HEK293 (cell line): Measurements from ENCODE around the gene CRTC2.

Experiments
- CTCF ChIA-PET: fragments of 350-600 bp; formaldehyde crosslinking; extraction: SDS; loops from one replicate; lab custom pipeline; 2021; ENCODE audit warnings: antibody characterized with exemption; lab: Yijun Ruan, JAX
- POLR2A ChIA-PET: fragments of 300-600 bp; formaldehyde crosslinking; extraction: SDS; loops from one replicate; lab custom pipeline; 2020; ENCODE audit warnings: antibody characterized with exemption, inconsistent platforms; lab: Yijun Ruan, JAX
- H3K27ac ChIP-seq: fragments of 200-500 bp; sonication (Bioruptor generic); 2 replicates; pipeline ENCODE4 v1.5.1; 2014; ENCODE audit warnings: low read depth, low read length, control low read depth, inconsistent platforms; ENCODE audit errors: extremely low read depth
- H3K36me3 ChIP-seq, 2 experiments: fragments of 200-500 bp in 1 of 2; sonication (Bioruptor generic) in 1 of 2; 1 replicate in 1 of 2; 2 replicates in 1 of 2; pipeline ENCODE4 v1.5.1; 2014 to 2017; ENCODE audit warnings: inconsistent platforms in 2 of 2, low read length in 2 of 2; ENCODE audit not compliant: control insufficient read depth in 2 of 2, insufficient read depth in 1 of 2
- H3K4me1 ChIP-seq: fragments of 200-500 bp; sonication (Bioruptor generic); 2 replicates; pipeline ENCODE4 v1.5.1; 2014; ENCODE audit warnings: mild to moderate bottlenecking, low read length, inconsistent platforms; ENCODE audit not compliant: control insufficient read depth, insufficient read depth
- H3K4me3 ChIP-seq: 2 replicates; pipeline ENCODE4 v1.5.1; 2011; ENCODE audit warnings: low read depth, mild to moderate bottlenecking, control low read depth, low read length, moderate library complexity
- H3K9me3 ChIP-seq: fragments of 200-500 bp; sonication (Bioruptor generic); 2 replicates; pipeline ENCODE4 v1.5.1; 2014; ENCODE audit warnings: low read depth, low read length, inconsistent platforms; ENCODE audit not compliant: control insufficient read depth, insufficient read depth
- EGR2 ChIP-seq: fragments of 450-650 bp; formaldehyde crosslinking; IDR thresholded peaks from 2 replicates; pipeline ENCODE4 v1.5.1; 2016; ENCODE audit warnings: low read depth, missing biosample characterization, missing genetic modification characterization
- GLI2 ChIP-seq: fragments of 450-650 bp; formaldehyde crosslinking; IDR thresholded peaks from 2 replicates; pipeline ENCODE4; 2017; ENCODE audit warnings: missing biosample characterization, missing genetic modification characterization, low read depth, borderline replicate concordance
- HOXD13 ChIP-seq: sonication (generic); formaldehyde crosslinking; IDR thresholded peaks from 2 replicates; pipeline ENCODE4 v1.8.0; 2022; ENCODE audit warnings: missing genetic modification reagents, borderline replicate concordance
- MZF1 ChIP-seq: fragments of 450-650 bp; formaldehyde crosslinking; IDR thresholded peaks from 2 replicates; pipeline ENCODE4 v1.5.1; 2017; ENCODE audit warnings: missing biosample characterization, missing genetic modification characterization, borderline replicate concordance
- OVOL3 ChIP-seq: fragments of 450-650 bp; formaldehyde crosslinking; IDR thresholded peaks from 2 replicates; pipeline ENCODE4 v1.5.1; 2016; ENCODE audit warnings: missing biosample characterization, missing genetic modification characterization
- PRDM1 ChIP-seq: fragments of 450-650 bp; formaldehyde crosslinking; IDR thresholded peaks from 2 replicates; pipeline ENCODE4; 2016; ENCODE audit warnings: missing biosample characterization, missing genetic modification characterization
- REPIN1 ChIP-seq: fragments of 450-650 bp; formaldehyde crosslinking; IDR thresholded peaks from 2 replicates; pipeline ENCODE4 v1.5.1; 2017; ENCODE audit warnings: missing biosample characterization, missing genetic modification characterization, low read depth
- SCRT2 ChIP-seq: fragments of 450-650 bp; formaldehyde crosslinking; IDR thresholded peaks from 2 replicates; pipeline ENCODE4 v1.5.1; 2016; ENCODE audit warnings: missing biosample characterization, missing genetic modification characterization
- TCF7L2 ChIP-seq: IDR thresholded peaks from 2 replicates; pipeline ENCODE4 v1.6.1; 2011; ENCODE audit warnings: low read depth, mild to moderate bottlenecking, inconsistent platforms, low read length, moderate library complexity, borderline replicate concordance
- YY2 ChIP-seq: fragments of 450-650 bp; formaldehyde crosslinking; IDR thresholded peaks from 2 replicates; pipeline ENCODE4 v1.5.1; 2016; ENCODE audit warnings: missing biosample characterization, missing genetic modification characterization
- ZNF211 ChIP-seq: fragments of 450-650 bp; formaldehyde crosslinking; IDR thresholded peaks from 2 replicates; pipeline ENCODE4 v1.5.1; 2016; ENCODE audit warnings: low read depth, missing biosample characterization, missing genetic modification characterization
- ZNF311 ChIP-seq: fragments of 450-650 bp; formaldehyde crosslinking; IDR thresholded peaks from 2 replicates; pipeline ENCODE4 v1.5.1; 2017; ENCODE audit warnings: missing biosample characterization, missing genetic modification characterization, borderline replicate concordance
- ZNF335 ChIP-seq: fragments of 450-650 bp; formaldehyde crosslinking; conservative IDR thresholded peaks from 2 replicates; pipeline ENCODE4 v1.5.1; 2016; ENCODE audit warnings: missing biosample characterization, missing genetic modification characterization
- ZNF366 ChIP-seq: fragments of 450-650 bp; formaldehyde crosslinking; conservative IDR thresholded peaks from 2 replicates; pipeline ENCODE4 v1.5.1; 2016; ENCODE audit warnings: missing biosample characterization, missing genetic modification characterization
- ZNF391 ChIP-seq: fragments of 450-650 bp; formaldehyde crosslinking; IDR thresholded peaks from 2 replicates; pipeline ENCODE4 v1.5.1; 2016; ENCODE audit warnings: low read depth, missing biosample characterization, missing genetic modification characterization, borderline replicate concordance
- ZNF423 ChIP-seq: fragments of 450-650 bp; formaldehyde crosslinking; IDR thresholded peaks from 2 replicates; pipeline ENCODE4 v1.5.1; 2016; ENCODE audit warnings: missing biosample characterization, missing genetic modification characterization
- ZNF426 ChIP-seq: fragments of 450-650 bp; formaldehyde crosslinking; IDR thresholded peaks from 2 replicates; pipeline ENCODE4 v1.5.1; 2017; ENCODE audit warnings: missing biosample characterization, missing genetic modification characterization, mild to moderate bottlenecking, inconsistent platforms, moderate library complexity
- ZNF510 ChIP-seq: fragments of 450-650 bp; formaldehyde crosslinking; IDR thresholded peaks from 2 replicates; pipeline ENCODE4 v1.5.1; 2018; ENCODE audit warnings: mild to moderate bottlenecking, missing genetic modification characterization, missing biosample characterization; ENCODE audit not compliant: insufficient replicate concordance
- ZNF600 ChIP-seq: fragments of 450-650 bp; formaldehyde crosslinking; IDR thresholded peaks from 2 replicates; pipeline ENCODE4 v1.5.1; 2016; ENCODE audit warnings: missing biosample characterization, missing genetic modification characterization
- ZNF670 ChIP-seq: fragments of 450-650 bp; formaldehyde crosslinking; IDR thresholded peaks from 2 replicates; pipeline ENCODE4 v1.5.1; 2016; ENCODE audit warnings: missing biosample characterization, missing genetic modification characterization, low read depth
- ZNF792 ChIP-seq: fragments of 450-650 bp; formaldehyde crosslinking; IDR thresholded peaks from 2 replicates; pipeline ENCODE4 v1.5.1; 2016; ENCODE audit warnings: missing biosample characterization, missing genetic modification characterization
- TF ChIP-seq, protein P1 (sequence below): fragments of 450-650 bp; formaldehyde crosslinking; IDR thresholded peaks from 2 replicates; pipeline ENCODE4 v1.5.1; 2016; ENCODE audit warnings: missing biosample characterization, missing genetic modification characterization
- TF ChIP-seq, protein P2 (sequence below): fragments of 450-650 bp; formaldehyde crosslinking; IDR thresholded peaks from 2 replicates; pipeline ENCODE4 v1.5.1; 2016; ENCODE audit warnings: missing biosample characterization, missing genetic modification characterization
- TF ChIP-seq, protein P3 (sequence below): fragments of 450-650 bp; formaldehyde crosslinking; IDR thresholded peaks from 2 replicates; pipeline ENCODE4 v1.5.1; 2016; ENCODE audit warnings: missing biosample characterization, missing genetic modification characterization
- TF ChIP-seq, protein P4 (sequence below): fragments of 450-650 bp; formaldehyde crosslinking; IDR thresholded peaks from 2 replicates; pipeline ENCODE4 v1.5.1; 2016; ENCODE audit warnings: missing biosample characterization, missing genetic modification characterization
- TF ChIP-seq, protein P5 (sequence below): IDR thresholded peaks from 2 replicates; pipeline ENCODE4 v1.6.1; 2011; ENCODE audit warnings: mild to moderate bottlenecking, low read depth, low read length, borderline replicate concordance

Gene CRTC2

DNA sequence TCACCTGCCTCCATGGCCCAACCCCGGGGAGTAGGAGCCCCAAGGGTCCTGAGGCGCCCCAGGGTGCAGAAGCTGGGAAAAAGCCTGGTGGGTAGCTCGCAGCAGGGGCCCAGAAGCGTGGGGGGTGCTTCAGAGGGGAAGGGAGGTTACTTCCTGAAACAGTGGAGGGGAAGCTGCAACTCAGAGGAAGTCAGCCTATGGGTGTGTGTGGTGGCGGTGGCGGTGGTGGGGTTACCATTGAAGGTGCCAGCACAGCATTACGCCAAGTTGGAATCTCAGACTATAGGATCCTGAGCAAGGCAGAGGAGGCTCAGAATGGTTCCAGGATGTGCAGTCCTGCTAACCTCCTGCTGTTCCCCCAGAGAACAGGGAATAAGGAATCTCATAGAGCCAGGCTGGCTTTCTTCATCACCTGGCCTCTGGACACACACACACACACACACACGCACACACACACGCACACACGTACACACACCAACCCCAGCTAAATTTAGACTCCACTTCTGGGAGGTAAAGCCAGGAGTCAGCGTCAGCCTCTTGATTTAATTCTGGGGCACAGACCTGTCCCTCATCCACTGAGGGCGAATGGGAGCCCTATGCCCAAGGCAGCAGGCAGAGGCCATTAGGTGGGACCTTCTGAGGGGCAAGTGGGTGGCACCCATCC, 13.1 kb downstream of the CRTC2 start (continued):
- TF ChIP-seq, protein P1, sequence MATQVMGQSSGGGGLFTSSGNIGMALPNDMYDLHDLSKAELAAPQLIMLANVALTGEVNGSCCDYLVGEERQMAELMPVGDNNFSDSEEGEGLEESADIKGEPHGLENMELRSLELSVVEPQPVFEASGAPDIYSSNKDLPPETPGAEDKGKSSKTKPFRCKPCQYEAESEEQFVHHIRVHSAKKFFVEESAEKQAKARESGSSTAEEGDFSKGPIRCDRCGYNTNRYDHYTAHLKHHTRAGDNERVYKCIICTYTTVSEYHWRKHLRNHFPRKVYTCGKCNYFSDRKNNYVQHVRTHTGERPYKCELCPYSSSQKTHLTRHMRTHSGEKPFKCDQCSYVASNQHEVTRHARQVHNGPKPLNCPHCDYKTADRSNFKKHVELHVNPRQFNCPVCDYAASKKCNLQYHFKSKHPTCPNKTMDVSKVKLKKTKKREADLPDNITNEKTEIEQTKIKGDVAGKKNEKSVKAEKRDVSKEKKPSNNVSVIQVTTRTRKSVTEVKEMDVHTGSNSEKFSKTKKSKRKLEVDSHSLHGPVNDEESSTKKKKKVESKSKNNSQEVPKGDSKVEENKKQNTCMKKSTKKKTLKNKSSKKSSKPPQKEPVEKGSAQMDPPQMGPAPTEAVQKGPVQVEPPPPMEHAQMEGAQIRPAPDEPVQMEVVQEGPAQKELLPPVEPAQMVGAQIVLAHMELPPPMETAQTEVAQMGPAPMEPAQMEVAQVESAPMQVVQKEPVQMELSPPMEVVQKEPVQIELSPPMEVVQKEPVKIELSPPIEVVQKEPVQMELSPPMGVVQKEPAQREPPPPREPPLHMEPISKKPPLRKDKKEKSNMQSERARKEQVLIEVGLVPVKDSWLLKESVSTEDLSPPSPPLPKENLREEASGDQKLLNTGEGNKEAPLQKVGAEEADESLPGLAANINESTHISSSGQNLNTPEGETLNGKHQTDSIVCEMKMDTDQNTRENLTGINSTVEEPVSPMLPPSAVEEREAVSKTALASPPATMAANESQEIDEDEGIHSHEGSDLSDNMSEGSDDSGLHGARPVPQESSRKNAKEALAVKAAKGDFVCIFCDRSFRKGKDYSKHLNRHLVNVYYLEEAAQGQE (tag by site-specific recombination): no peak
- TF ChIP-seq ZNF366 (tag by site-specific recombination) (no peak), ZNF211 (no peak), MZF1 (no peak), ZNF335 (tag by site-specific recombination) (peak; percentile 99), ZNF792 (no peak; the same call in 1 of the 2 replicates), HOXD13 (CRISPR knock-in tag) (no peak), ZNF600 (tag by site-specific recombination) (peak; percentile 53), REPIN1 (tag by site-specific recombination) (no peak), ZNF426 (no peak), YY2 (tag by site-specific recombination) (0 out of 2 replicates have a peak, but pooled peaks have one; percentile 11), ZNF423 (tag by site-specific recombination) (peak; percentile 57; the same call in 1 of the 2 replicates), GLI2 (tag by site-specific recombination) (no peak), ZNF311 (tag by site-specific recombination) (no peak), ZNF391 (tag by site-specific recombination) (0 out of 2 replicates have a peak, but pooled peaks have one; percentile 78), PRDM1 (tag by site-specific recombination) (no peak), TCF7L2 (no peak), EGR2 (tag by site-specific recombination) (no peak), ZNF510 (no peak)
- TF ChIP-seq, protein P2, sequence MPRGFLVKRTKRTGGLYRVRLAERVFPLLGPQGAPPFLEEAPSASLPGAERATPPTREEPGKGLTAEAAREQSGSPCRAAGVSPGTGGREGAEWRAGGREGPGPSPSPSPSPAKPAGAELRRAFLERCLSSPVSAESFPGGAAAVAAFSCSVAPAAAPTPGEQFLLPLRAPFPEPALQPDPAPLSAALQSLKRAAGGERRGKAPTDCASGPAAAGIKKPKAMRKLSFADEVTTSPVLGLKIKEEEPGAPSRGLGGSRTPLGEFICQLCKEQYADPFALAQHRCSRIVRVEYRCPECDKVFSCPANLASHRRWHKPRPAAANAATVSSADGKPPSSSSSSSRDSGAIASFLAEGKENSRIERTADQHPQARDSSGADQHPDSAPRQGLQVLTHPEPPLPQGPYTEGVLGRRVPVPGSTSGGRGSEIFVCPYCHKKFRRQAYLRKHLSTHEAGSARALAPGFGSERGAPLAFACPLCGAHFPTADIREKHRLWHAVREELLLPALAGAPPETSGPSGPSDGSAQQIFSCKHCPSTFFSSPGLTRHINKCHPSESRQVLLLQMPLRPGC (tag by site-specific recombination): 0 out of 2 replicates have a peak, but pooled peaks have one; percentile 10

DNA sequence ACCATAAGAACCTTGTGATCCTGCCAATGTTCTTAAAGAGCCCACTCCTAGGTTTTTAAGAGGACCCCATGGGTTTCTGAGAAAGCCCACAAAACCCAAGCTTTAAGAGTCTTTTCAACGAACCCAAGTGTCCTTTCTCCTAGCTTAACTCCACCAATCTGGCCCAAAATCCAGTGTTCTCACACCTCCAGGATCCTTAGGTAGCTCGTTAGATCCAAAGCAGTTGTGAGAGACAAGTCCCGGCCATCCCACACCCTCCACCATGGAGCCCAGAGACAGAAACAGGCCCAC, 13.6 kb downstream of the CRTC2 start:
- Histone ChIP-seq H3K4me1 (no peaks in the 10 kb centered on the region), H3K27ac (no peak overlapping the region), H3K4me3 (no peak overlapping the region), H3K9me3 (no peaks in the 10 kb centered on the region), H3K36me3 (peaks cover 0 to 67% of the 10 kb centered on the region in 2 experiments; a peak in 2 of 3 replicates)
- ChIA-PET CTCF (interaction anchor here (0.6 to 2.5 kb wide), 10 partner anchors 12 to 601 kb away, joined by 3 to 10 read pairs (median 4); partner anchors contain the start of genes JTB and RAB13), POLR2A (interaction anchor here (0.8 to 4.3 kb wide), 7 partner anchors 19 to 169 kb away, joined by 3 to 36 read pairs (median 21); partner anchors contain the start of genes CREB3L4, GATAD2B, JTB and RPS27)
- TF ChIP-seq, protein P3, sequence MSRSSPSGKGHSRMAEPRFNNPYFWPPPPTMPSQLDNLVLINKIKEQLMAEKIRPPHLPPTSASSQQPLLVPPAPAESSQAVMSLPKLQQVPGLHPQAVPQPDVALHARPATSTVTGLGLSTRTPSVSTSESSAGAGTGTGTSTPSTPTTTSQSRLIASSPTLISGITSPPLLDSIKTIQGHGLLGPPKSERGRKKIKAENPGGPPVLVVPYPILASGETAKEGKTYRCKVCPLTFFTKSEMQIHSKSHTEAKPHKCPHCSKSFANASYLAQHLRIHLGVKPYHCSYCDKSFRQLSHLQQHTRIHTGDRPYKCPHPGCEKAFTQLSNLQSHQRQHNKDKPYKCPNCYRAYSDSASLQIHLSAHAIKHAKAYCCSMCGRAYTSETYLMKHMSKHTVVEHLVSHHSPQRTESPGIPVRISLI (tag by site-specific recombination): no peak
- no peak for TF ChIP-seq ZNF670 (tag by site-specific recombination)
- TF ChIP-seq, protein P4, sequence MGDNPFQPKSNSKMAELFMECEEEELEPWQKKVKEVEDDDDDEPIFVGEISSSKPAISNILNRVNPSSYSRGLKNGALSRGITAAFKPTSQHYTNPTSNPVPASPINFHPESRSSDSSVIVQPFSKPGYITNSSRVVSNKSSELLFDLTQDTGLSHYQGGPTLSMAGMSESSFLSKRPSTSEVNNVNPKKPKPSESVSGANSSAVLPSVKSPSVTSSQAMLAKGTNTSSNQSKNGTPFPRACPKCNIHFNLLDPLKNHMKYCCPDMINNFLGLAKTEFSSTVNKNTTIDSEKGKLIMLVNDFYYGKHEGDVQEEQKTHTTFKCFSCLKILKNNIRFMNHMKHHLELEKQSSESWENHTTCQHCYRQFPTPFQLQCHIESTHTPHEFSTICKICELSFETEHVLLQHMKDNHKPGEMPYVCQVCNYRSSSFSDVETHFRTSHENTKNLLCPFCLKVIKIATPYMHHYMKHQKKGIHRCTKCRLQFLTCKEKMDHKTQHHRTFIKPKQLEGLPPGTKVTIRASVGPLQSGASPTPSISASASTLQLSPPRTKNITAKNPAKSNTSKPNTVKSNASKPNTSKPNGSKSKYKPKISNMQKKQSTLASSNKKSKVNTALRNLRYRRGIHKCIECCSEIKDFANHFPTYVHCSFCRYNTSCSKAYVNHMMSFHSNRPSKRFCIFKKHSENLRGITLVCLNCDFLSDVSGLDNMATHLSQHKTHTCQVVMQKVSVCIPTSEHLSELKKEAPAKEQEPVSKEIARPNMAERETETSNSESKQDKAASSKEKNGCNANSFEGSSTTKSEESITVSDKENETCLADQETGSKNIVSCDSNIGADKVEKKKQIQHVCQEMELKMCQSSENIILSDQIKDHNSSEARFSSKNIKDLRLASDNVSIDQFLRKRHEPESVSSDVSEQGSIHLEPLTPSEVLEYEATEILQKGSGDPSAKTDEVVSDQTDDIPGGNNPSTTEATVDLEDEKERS: no peak
- no peak for TF ChIP-seq SCRT2 (tag by site-specific recombination)
- TF ChIP-seq ZNF211: no peak
- no peak for TF ChIP-seq OVOL3 (tag by site-specific recombination)
- TF ChIP-seq, protein P5, sequence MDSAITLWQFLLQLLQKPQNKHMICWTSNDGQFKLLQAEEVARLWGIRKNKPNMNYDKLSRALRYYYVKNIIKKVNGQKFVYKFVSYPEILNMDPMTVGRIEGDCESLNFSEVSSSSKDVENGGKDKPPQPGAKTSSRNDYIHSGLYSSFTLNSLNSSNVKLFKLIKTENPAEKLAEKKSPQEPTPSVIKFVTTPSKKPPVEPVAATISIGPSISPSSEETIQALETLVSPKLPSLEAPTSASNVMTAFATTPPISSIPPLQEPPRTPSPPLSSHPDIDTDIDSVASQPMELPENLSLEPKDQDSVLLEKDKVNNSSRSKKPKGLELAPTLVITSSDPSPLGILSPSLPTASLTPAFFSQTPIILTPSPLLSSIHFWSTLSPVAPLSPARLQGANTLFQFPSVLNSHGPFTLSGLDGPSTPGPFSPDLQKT: no peak
